Psoas muscle (tissue), 8 donors: ENCODE results near the gene DCDC1. TPM values are rescaled to one million over a fixed set of nuclear protein-coding genes. Genes with fewer than 3 reads are reported as not detected.

ENCODE experiments used
- ATAC-seq, 4 donors: fragments of 200-7000 bp; cut with Tn5 transposase; one replicate each; pipeline ENCODE4 v1.9.1; 2020; ENCODE audit warnings: moderate library complexity in 3 of 4, mild to moderate bottlenecking in 2 of 4
- DNase-seq, 2 donors: peaks; one replicate each; pipeline ENCODE4 v3.0.0-alpha.2; 2020
- H3K27ac ChIP-seq: fragments of 200-600 bp; one replicate; pipeline ENCODE4 v1.8.0; 2022
- H3K27me3 ChIP-seq, 3 donors: fragments of 200-600 bp in 1 of 3; one replicate each; pipeline versions ENCODE4 v1.6.1 to v1.8.0; 2013 to 2022; ENCODE audit warnings: low read length in 2 of 3, mild to moderate bottlenecking in 2 of 3, moderate library complexity in 1 of 3; ENCODE audit not compliant: insufficient read depth in 3 of 3
- H3K36me3 ChIP-seq, 2 donors: fragments of 200-600 bp in 1 of 2; one replicate each; pipeline versions ENCODE4 v1.6.1 to v1.8.0; 2013 to 2022; ENCODE audit warnings: low read depth in 1 of 2, mild to moderate bottlenecking in 1 of 2, moderate library complexity in 1 of 2; ENCODE audit not compliant: insufficient read depth in 1 of 2
- H3K4me1 ChIP-seq: fragments of 200-600 bp; one replicate; pipeline ENCODE4 v1.8.0; 2022
- H3K4me3 ChIP-seq: fragments of 200-600 bp; one replicate; pipeline ENCODE4 v1.8.0; 2022; ENCODE audit warnings: mild to moderate bottlenecking
- H3K9me3 ChIP-seq: fragments of 200-600 bp; one replicate; pipeline ENCODE4 v1.8.0; 2022
- WGBS, 3 donors: extraction: QIAGEN DNeasy Blood & Tissue Kit; methylation state at CpG; one replicate each; pipeline versions ENCODE4 v1.1.6 to v1.1.7; 2013; 5-methylcytosine and 5-hydroxymethylcytosine counted together
- intact Hi-C, 2 donors: fragments of 100-400 bp; cut with DNase I; formaldehyde crosslinking; loops; one replicate each; pipeline versions ENCODE4 v1.11.0 to v1.14.2; 2022
- polyA plus RNA-seq, 3 donors: library from polyadenylated mRNA; stranded (reverse); fragments of 200-250 nt; gene quantifications; one replicate each; pipeline ENCODE4 v1.2.3, GENCODE V29; 2013
- total RNA-seq, 4 donors: library from RNA; stranded (reverse); fragmentation: NEBNext Ultra II Directional in 2 of 4; extraction: Animal tissue kit (Norgen Biotek cat#: 25700) in 2 of 4; gene quantifications; one replicate each; pipeline versions ENCODE4 v1.2.1 to v1.2.4, GENCODE V29; 2021 to 2023
- TF ChIP-seq, protein P1 (sequence below): fragments of 200-600 bp; IDR thresholded peaks from one replicate; pipeline ENCODE4 v1.8.0; 2022; ENCODE audit warnings: antibody characterized with exemption
- donor health status: healthy with polysubstance abuse.
- donor health status: DM: no; HTN: no; CAD: no; lungs with moderate emphysema.
- donor health status: Bipolar disorder and iron deficiency.
- donor health status: healthy.
- donor health status: DM: yes; HTN: yes; CAD: no.
- donor health status: DM: no; HTN: no; CAD: no.
- donor health status: DM: no; HTN: no; CAD: no.
- donor health status: DM: yes; HTN: yes; CAD: no.

Gene DCDC1
- total and polyA plus RNA-seq, 7 donors = not detected

DNA sequence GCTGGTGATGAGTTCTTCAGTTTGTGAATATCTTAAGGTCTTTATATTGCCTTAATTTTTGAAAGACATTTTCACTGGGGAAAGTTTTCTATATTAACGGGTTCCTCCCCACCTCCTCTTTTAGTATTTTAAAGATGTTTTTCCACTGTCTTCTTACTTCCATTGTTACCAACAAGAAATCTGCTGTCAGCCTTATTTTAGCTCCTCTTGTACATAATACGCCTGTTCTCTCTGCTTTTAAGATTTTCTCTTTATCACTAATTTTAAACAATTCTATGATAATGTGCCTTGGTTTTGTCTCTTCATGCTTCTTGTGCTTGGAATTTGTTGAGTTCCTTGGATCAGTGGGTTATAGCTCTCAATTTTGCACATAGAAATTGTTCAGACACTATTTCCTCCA, 280.4 kb downstream of the DCDC1 start:
- H3K4me3 ChIP-seq = no peak overlapping the region
- no peaks in the 10 kb centered on the region for H3K27me3 ChIP-seq
- intact Hi-C loops = no loop called here
- TF ChIP-seq, protein P1, sequence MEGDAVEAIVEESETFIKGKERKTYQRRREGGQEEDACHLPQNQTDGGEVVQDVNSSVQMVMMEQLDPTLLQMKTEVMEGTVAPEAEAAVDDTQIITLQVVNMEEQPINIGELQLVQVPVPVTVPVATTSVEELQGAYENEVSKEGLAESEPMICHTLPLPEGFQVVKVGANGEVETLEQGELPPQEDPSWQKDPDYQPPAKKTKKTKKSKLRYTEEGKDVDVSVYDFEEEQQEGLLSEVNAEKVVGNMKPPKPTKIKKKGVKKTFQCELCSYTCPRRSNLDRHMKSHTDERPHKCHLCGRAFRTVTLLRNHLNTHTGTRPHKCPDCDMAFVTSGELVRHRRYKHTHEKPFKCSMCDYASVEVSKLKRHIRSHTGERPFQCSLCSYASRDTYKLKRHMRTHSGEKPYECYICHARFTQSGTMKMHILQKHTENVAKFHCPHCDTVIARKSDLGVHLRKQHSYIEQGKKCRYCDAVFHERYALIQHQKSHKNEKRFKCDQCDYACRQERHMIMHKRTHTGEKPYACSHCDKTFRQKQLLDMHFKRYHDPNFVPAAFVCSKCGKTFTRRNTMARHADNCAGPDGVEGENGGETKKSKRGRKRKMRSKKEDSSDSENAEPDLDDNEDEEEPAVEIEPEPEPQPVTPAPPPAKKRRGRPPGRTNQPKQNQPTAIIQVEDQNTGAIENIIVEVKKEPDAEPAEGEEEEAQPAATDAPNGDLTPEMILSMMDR = no peak
- no peaks in the 10 kb centered on the region for H3K36me3 ChIP-seq
- no peaks in the 10 kb centered on the region for H3K4me1 ChIP-seq
- no peaks in the 10 kb centered on the region for H3K9me3 ChIP-seq
- no peak overlapping the region for H3K27ac ChIP-seq
- no peak for DNase-seq
- WGBS, 3 donors = 88 to 90% (median 90%) methylated on average over 2 of the region's 2 CpGs
- no peak for ATAC-seq

DNA sequence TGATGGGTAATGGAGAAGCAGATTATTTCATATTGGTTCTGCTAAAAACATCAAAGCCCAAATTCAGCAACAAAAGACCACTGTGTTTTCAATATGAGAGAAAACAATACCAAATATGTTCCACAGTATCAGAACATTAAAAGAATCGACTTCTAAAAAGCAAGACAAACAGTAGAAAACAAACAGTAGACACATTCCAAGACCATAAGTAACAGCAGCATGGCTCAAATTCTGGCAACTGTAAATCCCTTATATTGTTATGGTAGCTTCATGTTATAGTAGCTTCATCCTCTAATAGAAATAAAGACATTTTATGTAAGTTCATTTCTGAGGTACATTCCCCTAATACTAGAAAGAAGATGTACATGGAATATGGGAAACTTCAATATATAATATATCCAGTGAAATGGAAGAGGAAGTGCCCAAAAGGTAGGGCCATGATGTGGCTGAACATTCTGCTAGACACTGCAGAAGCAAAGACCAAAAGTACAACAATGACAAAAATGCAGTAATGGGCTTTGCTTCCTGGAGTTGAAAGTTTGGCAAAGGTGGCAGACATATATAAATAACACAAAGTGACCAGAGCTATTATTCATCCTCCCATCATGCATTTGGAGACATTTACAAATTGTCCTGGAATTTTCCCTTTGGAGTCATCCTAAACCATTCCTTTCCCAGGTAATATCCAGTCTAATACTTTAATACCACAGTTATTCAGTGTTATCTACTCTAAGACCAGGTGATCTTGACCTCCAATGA, 299.9 kb downstream of the DCDC1 start:
- TF ChIP-seq, protein P1 = no peak
- no peaks in the 10 kb centered on the region for H3K9me3 ChIP-seq
- H3K36me3 ChIP-seq = no peaks in the 10 kb centered on the region
- no peak overlapping the region for H3K27ac ChIP-seq
- DNase-seq = no peak
- ATAC-seq = no peak
- WGBS, 3 donors = 54 to 81% (median 58%) methylated on average over 1 of the region's 1 CpG
- intact Hi-C loops = no loop called here
- H3K27me3 ChIP-seq = no peaks in the 10 kb centered on the region
- no peaks in the 10 kb centered on the region for H3K4me1 ChIP-seq
- H3K4me3 ChIP-seq = no peak overlapping the region

DNA sequence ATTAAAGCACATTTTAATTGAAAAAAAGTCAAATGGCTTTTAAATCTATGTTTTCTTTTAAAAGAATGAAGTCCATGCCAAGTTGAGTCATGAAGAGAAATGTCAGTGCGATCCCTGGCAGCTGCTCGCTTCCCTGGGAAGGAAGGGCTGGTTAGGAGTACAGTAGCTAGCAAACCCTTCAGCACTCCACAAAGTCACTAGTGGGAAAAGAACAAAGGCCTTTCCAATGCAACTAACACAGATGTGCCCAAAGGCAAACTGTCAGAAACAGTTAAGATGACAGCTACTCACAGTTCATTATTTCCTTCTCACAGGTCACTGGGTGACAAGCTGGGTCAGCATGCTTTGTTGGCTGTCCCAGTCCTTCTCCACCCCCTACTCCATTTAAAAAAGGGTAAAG, 308.7 kb downstream of the DCDC1 start:
- H3K4me1 ChIP-seq = no peaks in the 10 kb centered on the region
- DNase-seq (no peak), ATAC-seq (no peak)
- H3K9me3 ChIP-seq = no peaks in the 10 kb centered on the region
- no peak overlapping the region for H3K27ac ChIP-seq
- TF ChIP-seq, protein P1 = no peak
- WGBS, 3 donors = 64 to 77% (median 65%) methylated on average over 2 of the region's 2 CpGs
- no peaks in the 10 kb centered on the region for H3K27me3 ChIP-seq
- intact Hi-C loops = no loop called here
- H3K36me3 ChIP-seq = no peaks in the 10 kb centered on the region
- no peak overlapping the region for H3K4me3 ChIP-seq

DNA sequence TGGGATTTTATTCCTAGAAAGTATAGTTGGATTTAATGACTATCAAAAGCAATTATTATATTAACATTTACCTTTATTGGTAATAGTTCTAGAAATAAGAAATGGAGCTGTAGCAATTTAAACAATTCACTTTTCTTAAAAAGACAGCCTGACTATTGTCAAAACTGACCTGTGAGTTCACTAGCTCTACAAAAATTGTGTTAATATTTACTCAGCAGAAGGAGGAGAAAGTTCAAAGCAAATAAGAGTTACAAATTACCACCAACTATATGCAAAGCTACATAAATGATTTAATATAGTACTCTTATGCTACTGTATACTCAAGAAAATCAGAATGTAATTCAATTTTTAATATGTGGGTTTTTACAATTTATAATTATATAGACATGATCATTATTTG, 310.0 kb downstream of the DCDC1 start:
- ATAC-seq (no peak), DNase-seq (no peak)
- TF ChIP-seq, protein P1 = no peak
- H3K27ac ChIP-seq = no peak overlapping the region
- H3K4me3 ChIP-seq = no peak overlapping the region
- no peaks in the 10 kb centered on the region for H3K27me3 ChIP-seq
- intact Hi-C loops = no loop called here
- no peaks in the 10 kb centered on the region for H3K9me3 ChIP-seq
- no peaks in the 10 kb centered on the region for H3K36me3 ChIP-seq
- H3K4me1 ChIP-seq = no peaks in the 10 kb centered on the region
